DLD1 (cell line): ENCODE data around the gene SPHK1.

Experiments used
- in situ Hi-C: cut with HindIII; loops from 2 replicates; pipeline ENCODE4 v1.10.0; 2017; ENCODE audit warnings: low sequenced_read_pairs

Gene SPHK1

DNA sequence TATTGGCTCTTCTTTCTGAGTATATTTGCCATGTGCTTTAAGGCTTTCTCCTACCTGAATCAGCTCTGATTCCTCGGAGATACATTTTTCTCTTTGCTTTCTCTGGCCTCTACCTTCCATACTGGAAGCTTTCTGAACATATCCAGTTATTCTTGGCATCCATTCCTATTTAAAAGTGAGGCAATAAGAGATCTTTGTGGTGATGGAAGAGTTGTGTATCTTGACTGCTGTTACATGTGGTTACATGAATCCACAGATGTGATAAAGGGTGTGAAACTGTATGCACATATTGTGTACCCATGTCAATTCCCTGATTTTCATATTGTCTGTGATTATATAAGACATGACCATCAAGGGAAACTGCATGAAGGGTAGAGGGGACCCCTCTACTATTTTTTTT is 44.1 kb downstream of the SPHK1 start:
- in situ Hi-C loops: loop anchor here (25.0 kb wide), 2 partner anchors 91 to 216 kb away; no protein-coding TSS in a partner anchor

DNA sequence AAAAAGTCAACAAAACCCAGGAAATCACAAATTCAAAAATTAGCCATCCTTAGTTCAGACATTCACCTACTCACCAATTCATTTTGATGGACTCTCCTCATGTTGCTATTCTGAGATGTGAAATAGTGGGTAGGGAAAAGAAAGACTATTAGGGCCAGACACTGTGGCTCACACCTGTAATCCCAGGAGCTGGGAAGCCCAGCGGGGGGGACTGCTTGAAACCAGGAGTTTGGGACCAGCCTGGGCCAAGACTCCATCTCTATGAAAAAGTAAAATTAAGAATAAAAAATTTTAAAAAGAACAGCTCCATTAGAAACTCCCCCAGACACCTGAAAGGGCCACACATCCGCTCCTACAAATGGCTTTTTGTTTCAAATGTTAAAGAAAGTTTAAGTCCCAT is 47.1 kb downstream of the SPHK1 start:
- in situ Hi-C loops: loop anchor here (25.0 kb wide), 2 partner anchors 94 to 219 kb away; no protein-coding TSS in a partner anchor

DNA sequence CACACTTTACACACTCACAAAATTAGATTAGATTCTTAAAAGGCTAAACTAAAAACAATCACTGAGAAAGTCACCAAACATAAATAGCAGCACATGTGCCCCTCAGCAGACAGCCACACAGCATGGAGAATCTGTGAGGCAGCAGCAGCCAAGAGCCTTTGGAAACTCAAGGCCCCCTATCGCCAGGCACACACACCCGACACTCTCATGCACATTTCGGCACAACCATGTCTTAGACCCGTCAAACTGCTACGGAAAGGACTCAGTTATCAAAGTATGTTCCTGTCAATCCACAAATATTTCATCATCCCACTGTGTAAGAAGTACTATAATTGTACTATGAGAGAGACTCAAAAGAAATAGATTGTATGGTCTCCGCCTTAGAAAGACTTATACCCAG is 47.6 kb downstream of the SPHK1 start:
- in situ Hi-C loops: loop anchor here (25.0 kb wide), 2 partner anchors 95 to 220 kb away; no protein-coding TSS in a partner anchor

DNA sequence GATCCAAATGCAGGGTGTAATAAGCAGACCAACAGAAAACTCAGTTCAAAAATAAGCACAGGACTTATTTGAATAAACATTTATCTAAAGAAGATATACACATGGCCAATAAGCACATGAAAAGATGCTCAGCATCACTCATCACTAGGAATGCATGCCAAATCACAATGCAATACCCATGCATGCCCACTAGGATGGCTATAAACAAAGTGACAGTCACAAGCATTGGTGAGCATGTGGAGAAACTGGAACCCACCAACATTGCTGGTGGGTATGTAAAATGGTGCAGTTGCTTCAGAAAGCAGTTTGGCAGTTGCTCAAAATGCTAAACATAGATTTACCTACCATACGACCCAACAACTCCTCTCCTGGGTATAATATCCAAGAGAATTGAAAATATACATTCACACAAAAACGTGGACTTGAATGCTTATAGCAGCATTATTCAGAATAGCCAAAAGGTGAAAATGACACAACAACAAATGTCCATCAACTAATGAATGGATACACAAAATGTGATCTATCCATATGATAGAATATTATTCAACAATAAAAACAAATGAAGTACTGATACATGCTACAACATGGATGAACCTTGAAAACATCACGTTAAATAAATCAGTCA is 48.4 kb downstream of the SPHK1 start:
- in situ Hi-C loops: loop anchor here (25.0 kb wide), 2 partner anchors 96 to 221 kb away; no protein-coding TSS in a partner anchor

DNA sequence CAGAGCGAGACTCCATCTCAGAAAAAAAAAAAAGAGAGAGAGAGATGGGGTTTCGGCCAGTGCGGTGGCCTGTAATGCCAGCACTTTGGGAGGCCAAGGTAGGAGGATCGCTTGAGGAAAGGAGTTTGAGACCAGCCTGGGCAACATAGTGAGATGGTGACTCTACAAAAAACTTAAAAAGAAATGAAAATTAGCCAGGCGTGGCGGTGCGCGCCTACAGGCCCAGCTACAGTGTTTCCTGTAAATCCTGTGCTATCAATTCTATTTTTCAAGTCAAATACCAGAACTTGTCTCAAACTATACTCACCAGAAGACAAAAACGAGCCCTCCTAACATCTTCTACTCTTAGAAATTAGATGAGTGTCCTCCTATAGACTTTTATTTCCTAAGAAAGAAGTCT is 49.3 kb downstream of the SPHK1 start:
- in situ Hi-C loops: loop anchor here (25.0 kb wide), 2 partner anchors 96 to 221 kb away; no protein-coding TSS in a partner anchor

DNA sequence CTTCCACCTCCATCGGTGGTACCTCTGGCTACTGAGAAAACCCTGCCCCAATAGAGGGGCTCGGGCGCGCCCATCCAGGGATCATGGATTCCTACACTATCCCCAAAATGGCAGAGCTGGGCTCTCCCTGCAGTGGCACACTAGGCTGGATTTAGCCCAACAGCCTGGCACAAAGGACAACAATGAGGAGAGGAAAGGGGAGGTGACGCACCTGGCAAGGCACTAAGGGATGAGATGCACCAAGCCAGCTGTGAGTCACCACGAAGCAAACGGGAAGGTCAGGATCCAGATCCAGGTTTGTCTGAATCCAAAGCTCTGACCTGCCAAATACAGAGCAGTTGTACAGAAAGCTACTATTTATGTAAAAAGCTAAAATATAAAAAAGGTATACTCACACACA is 50.5 kb downstream of the SPHK1 start:
- in situ Hi-C loops: loop anchor here (25.0 kb wide), 2 partner anchors 98 to 223 kb away; no protein-coding TSS in a partner anchor

DNA sequence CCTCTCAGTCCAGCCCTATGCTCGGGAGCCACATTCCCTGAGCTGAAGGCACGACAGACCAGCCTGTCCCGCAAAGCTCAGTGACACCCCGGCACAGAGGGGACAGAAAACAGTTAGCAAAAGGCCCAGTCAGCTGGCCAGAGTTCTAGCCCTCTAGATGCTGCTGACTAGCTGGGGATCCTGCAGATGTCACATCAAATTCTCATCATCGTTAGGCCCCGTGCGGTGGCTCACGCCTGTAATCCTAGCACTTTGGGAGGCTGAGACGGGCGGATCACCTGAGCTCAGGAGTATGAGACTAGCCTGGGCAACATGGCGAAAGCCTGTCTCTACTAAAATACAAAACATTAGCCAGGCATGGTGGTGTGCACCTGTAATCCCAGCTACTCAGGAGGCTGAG is 51.3 kb downstream of the SPHK1 start:
- in situ Hi-C loops: loop anchor here (25.0 kb wide), 2 partner anchors 98 to 223 kb away; no protein-coding TSS in a partner anchor
